ENCODE results near the gene ARID1B.

GRCh38 chr6:157079771-157080170 lies 302.6 kb downstream of the ARID1B start:
- no peak for TF ChIP-seq CTCF (IDR thresholded peaks at IDR 0.05)
- no peak for TF ChIP-seq POLR2A (IDR thresholded peaks at IDR 0.05)
